OCI-LY1 (cell line): ENCODE measurements around the gene TBC1D5.
A peak's percentile ranks its signal among the peaks of the same experiment; 100 is the strongest.

Experiments used
- EZH2 ChIP-seq: fragments of 200-600 bp; sonication (generic), shearing (Covaris generic); IDR thresholded peaks from 2 replicates; pipeline ENCODE4 v1.8.0; 2017; ENCODE audit warnings: borderline replicate concordance, mixed run types, mild to moderate bottlenecking, antibody characterized with exemption, low read length, moderate library complexity, mixed read lengths
- TF ChIP-seq, protein P1 (sequence below): fragments of 200-600 bp; sonication (generic), shearing (Covaris generic); IDR thresholded peaks from 2 replicates; pipeline ENCODE4 v1.5.1; 2017; ENCODE audit warnings: mild to moderate bottlenecking, antibody characterized with exemption, low read length, moderate library complexity, mixed read lengths

DNA sequence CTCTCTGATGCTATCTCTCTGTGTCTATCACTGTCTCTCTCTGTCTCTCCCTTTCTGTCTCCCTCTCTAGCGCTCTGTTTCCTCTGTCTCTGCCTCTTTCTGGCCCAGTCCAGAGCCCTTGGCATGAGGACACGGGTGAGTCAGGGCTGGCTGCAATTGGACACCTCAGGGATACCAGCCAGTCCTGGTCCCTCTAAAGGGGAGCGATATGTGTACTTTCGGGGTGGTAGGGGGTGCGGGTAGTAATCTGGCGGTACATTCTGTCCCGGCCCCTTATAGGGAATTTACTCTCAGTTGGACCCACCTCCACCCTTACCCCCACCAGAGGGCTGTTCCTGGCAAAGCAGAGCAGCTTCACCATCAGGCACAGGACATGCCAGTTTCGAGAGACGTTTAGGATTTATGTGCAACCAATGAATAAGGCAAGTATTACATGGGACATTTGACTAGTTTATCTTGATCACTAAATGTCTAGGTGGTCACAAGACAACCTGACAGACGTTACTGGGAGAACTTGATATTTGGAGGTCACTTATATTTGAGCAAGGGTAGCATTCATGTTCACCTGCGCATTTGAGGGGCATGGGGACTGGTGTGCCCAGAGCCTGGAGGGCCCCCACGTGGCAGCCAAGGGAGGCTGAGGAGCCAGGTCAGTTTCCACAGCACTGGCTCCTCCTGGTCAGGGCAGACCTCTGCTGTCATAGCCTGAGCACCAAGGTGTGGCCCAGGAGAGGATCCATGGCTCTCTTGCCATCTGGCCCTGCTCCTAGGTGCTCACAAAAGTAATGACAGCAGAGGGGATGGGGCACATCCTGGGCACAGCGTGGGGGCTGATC is 601.5 kb downstream of the TBC1D5 start:
- TF ChIP-seq, protein P1, sequence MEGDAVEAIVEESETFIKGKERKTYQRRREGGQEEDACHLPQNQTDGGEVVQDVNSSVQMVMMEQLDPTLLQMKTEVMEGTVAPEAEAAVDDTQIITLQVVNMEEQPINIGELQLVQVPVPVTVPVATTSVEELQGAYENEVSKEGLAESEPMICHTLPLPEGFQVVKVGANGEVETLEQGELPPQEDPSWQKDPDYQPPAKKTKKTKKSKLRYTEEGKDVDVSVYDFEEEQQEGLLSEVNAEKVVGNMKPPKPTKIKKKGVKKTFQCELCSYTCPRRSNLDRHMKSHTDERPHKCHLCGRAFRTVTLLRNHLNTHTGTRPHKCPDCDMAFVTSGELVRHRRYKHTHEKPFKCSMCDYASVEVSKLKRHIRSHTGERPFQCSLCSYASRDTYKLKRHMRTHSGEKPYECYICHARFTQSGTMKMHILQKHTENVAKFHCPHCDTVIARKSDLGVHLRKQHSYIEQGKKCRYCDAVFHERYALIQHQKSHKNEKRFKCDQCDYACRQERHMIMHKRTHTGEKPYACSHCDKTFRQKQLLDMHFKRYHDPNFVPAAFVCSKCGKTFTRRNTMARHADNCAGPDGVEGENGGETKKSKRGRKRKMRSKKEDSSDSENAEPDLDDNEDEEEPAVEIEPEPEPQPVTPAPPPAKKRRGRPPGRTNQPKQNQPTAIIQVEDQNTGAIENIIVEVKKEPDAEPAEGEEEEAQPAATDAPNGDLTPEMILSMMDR, result peak; percentile 55
- no peak for TF ChIP-seq EZH2
